Activated CD8-positive, alpha-beta memory T cell treated with anti-CD3 and anti-CD28 coated beads, Interleukin-2, amount 50 U/mL, for 1 hour (primary cell): ENCODE data around the gene ORC4.

ENCODE experiments used
- DNase-seq: peaks from one replicate; pipeline ENCODE4 v3.0.0-alpha.2; 2020; ENCODE audit errors: extremely low read depth

Gene ORC4

GRCh38 chr2:148020111-148021058, at the start of gene ORC4:
Gene ORC4 (minus strand): TSS chr2:148020737. CDS start chr2:147975958, 44,779 bp downstream.
- peak; percentile 97 for DNase-seq

GRCh38 chr2:148067801-148068200, 47.3 kb upstream of the ORC4 start:
- no peak for DNase-seq

DNA sequence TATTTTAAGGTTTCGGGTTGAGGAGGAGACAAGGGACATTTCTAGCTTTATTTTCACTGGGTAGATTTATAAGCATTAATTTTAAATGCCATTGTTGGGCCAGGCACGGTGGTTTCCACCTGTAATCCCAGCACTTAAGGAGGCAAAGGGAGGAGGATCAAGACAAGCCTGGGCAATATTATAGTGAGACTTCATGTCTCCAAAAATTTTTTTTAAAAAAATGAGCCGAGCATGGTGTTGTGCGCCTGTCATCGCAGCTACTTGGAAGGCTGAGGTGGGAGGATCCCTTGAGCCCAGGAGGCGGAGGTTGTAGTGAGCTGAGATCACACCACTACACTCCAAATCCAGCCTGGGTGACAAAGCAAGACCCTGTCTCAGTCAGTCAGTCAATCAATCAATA, 45.4 kb upstream of the ORC4 start:
- DNase-seq = no peak

- DNase-seq = no peak
Measured at GRCh38 chr2:148063633-148064032, 43.1 kb upstream of the ORC4 start.

DNA sequence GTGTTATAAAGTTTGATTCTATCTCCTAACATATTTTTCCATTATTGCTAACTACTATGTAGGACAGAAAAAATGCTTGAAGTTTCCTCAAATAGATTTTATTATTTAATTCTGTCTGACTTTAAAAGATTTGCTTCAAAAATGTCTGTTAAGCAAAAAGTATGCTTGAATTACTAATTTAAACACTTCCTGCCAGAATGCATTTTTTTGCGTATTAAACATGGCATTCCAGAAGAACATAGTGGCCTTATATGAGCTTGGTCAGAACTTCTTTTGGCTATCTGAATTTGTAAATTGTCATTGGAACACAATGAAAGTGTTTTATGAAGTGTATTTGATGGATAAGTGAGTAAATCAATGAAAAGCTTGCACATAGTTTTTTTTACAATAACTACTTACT, 38.1 kb upstream of the ORC4 start:
- no peak for DNase-seq

DNA sequence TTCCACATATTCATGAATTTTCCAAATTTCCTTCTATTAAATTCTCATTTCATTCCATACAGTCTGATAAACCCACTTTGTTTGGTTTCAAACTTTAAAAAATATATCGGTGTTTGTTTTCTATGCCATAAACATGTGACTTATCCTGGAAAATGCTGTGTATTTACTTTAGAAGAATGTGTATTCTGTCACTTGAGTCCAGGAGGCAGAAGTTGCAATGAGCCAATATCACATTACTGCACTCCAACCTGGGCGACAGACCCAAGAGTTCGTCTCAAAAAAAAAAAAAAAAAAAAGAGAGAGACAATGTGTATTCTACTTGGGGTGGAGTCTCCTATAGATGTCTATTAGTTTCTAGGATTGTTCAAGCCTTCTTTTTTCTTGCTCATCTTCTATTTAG, 32.1 kb upstream of the ORC4 start:
- no peak for DNase-seq

DNA sequence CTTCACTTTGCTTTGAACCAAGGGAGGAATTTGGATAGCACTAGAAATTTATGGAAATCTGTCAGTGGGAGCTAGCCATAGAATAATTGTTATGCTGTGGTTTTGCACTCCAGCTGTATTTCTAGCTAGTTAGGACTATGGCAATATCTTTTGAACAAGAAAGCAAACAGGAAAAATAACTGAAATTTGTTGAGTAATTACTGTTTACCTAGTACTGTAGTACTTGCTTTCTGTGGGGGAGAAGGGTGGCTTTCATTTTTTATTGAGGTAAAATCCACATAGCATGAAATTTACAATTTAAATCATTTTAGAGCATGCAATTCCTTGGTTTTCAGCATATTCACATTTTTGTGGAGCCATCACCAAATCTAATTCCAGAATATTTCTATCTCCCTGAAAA, 28.7 kb upstream of the ORC4 start:
- no peak for DNase-seq

DNA sequence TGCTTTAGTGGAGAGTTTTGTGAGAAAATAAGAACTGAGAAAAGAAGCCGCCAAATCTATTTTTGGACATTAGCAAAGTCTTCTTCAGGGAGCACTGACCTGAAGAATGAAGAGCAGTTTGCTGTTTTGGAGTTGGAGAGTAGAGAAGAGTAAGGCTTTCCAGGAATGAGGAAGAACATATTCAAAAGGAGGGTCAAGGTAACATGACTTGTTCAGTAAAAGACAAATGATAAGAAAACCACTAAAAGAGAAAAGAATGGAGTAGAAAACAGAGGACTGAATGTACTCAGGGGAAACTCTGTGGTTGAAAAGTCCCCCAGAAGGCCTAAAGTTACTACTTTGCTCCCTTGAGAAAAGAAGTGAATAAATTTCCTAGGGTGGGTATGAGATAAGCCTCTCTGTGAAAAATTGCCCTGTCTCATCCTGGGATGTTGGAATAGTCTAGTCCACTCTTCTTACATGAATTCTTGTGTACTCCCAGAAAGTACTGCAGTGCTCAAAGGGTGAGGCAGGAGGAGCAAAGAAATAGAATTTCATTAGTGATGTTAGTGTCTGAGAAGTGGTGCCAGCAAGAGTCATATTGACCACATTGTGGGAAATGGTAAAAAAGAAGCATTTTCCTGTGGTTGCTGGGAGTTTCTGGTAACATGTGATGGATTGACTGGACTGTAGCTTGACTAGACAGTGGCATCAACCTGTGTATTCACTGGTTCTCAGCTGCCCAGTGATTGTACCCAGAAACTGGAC, 28.1 kb upstream of the ORC4 start:
- DNase-seq = no peak

DNA sequence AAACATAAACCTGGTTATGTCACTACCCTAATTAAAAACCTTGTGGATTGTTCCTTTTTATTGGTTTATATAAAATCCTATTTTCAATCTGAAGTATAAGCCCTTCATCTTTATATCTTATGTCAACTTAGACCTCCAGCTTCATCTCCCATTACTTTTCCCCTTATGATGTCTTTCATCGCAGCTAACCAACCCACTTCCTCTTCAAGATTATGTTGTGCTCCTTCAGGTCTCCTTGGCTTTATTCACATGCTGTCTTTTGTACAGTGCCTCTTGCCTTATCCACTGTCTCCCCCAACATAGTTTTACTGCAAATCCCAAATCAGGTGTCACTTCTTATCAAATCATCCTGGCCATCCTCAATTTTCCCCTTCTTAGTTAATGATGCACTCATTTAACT, 26.3 kb upstream of the ORC4 start:
- DNase-seq = no peak

- no peak for DNase-seq
Measured at GRCh38 chr2:148044322-148044721, 23.8 kb upstream of the ORC4 start.

DNA sequence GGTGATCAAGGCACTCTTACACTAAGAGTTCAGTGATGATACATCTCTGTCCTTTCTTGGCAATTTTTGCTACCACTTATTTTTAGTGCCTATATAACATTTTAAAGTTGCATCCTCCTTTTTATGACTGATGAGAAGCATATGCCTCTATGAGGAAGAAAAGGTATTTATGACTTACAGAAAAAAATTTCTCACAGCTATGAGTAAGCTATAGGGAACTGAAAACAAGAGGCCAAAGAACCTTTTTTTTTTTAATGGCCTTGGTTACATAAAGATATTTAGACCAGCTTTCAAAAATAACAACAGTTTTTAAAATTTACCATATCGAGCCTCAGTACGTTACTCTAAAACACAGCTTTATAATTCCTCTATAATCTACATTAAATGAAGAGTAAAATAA, 21.7 kb upstream of the ORC4 start:
- no peak for DNase-seq

- no peak for DNase-seq
Measured at GRCh38 chr2:148039783-148040182, 19.2 kb upstream of the ORC4 start.

DNA sequence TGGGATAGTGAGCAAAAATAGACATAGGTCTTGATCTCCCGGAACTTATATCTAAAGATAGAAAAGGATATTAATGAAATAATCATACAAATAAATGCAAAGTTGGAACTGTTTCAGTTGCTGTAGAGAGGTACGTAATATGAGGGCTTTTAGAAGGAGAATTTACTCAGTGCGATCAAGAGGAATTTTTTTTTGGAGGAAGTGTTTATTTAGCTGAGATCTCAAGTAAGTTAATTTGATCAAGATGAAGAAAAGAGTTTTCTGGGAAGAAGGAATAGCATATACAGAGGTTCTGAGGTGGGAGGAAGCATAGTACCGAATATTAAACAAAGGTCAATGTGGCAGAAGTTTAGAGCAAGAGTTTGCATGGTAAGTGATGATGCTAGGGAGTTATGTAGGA, 11.7 kb upstream of the ORC4 start:
- DNase-seq = no peak

- no peak for DNase-seq
Measured at GRCh38 chr2:148031152-148031551, 10.6 kb upstream of the ORC4 start.

GRCh38 chr2:148028781-148029180, 8.2 kb upstream of the ORC4 start:
- no peak for DNase-seq

GRCh38 chr2:148027822-148028221, 7.3 kb upstream of the ORC4 start:
- no peak for DNase-seq

DNA sequence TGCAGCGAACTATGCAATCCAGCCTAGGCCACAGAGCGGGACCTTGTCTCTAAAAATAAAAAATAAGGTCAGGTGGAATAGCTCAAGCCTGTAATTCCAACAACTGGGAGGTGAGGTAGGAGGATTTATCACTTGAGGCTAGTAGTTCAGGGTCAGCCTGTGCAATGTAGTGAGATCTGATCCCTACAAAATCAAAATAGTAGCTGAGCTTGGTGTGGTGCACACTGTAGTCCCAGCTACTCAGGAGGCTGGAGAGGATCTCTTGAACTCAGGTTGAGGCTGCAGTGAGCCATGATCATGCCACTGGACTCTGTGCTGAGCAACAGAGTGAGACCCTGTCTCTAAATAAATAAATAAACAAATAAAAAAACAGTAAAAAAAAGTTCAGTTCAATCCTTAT, 6.0 kb upstream of the ORC4 start:
- DNase-seq = no peak

DNA sequence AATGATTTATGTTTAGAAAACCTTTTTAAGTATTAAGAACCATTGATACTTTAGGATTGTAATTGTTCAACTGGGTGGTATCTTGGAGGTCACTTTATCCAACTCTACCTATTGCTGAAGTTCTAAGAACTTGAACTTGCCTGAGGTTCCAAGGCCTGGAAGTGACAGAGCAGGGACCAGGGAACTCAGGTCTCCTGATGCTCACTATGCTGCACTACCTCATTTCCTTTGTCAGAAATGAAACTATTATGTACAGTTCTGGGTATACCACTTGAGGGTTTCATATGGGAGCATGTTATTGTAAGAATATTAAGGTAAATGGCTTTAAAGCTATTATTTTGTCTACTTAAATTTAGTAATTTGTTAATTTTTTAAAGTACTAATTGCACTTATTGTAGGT, 3.3 kb upstream of the ORC4 start:
- DNase-seq = no peak

DNA sequence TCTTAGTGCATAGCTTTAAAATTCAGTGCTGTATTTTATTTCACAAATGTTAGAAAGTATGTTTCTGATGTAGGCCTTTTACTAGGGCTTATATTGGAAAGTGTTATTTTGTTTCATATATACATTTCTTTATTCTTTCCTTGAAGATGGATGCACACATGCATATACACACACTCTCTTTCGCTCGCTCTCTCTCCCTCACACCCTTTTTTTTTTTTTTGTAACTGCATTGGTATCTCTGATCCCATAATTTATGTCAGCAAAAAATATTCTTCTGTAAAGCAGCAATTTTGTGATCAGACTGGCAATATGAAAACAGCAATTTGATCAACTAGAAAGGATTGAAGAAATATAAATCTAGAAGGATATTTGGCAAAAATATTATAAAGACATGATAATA, 2.3 kb upstream of the ORC4 start:
- DNase-seq = no peak

- no peak for DNase-seq
Measured at GRCh38 chr2:148022351-148022750, 1.8 kb upstream of the ORC4 start.

DNA sequence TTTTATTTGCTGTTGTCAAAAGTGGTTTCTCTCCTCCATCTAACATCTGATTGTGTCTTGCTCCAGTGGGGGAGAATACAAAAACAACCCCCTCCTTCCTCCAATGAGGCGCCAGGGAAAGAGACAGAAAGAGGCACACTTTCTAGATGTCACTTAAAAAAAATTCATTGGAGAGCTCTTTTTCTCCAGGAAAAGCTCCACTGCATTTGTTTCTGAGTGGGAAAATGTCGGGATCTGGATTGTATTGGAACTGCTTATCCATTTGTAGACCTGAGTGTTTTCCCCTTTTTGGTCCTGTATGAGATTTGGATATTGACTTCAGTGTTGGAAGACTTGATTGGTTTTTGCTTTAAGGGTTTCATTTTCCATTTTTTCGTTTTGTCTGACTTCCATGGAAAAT, 1.3 kb upstream of the ORC4 start:
- no peak for DNase-seq

GRCh38 chr2:148021059-148021861, 723 bp upstream of the ORC4 start, which contains the start of gene MBD5:
Gene MBD5 (plus strand): TSS chr2:148021091.
- DNase-seq = no peak
